G401.6 (cell line): ENCODE results near the gene OR4F3.
"Not testable (repeated sequence)": the region's sequence is repeated elsewhere in the genome, so short reads cannot be mapped to it uniquely, and the experiment has no call there.

ENCODE experiments used
- FAIRE-seq: peaks from 2 replicates; lab custom pipeline; 2012; peaks lifted over from hg19 to GRCh38; lab: Jason Lieb, UNC

The OR4F3 gene

GRCh38 chr5:181366968-181367367 is at the start of gene OR4F3:
OR4F3 (plus strand) TSS chr5:181367268.
- FAIRE-seq: not testable (repeated sequence)
